ENCODE measurements around the gene DNASE1L1.

DNASE1L1 gene

GRCh38 chrX:154409222-154409871 is at the start of gene DNASE1L1:
DNASE1L1 (minus strand) TSS chrX:154409254; CDS start chrX:154405568, 3,686 bp downstream.
- no peak for TF ChIP-seq CTCF (IDR thresholded peaks at IDR 0.05)
- DNase-seq (ENCODE audit: low spot score): peak; percentile 96
- peak within 1 kb of the TSS; percentile 31 to 86 for H3K27ac ChIP-seq
- H3K4me3 ChIP-seq: peak within 1 kb of the TSS; percentile 69

DNA sequence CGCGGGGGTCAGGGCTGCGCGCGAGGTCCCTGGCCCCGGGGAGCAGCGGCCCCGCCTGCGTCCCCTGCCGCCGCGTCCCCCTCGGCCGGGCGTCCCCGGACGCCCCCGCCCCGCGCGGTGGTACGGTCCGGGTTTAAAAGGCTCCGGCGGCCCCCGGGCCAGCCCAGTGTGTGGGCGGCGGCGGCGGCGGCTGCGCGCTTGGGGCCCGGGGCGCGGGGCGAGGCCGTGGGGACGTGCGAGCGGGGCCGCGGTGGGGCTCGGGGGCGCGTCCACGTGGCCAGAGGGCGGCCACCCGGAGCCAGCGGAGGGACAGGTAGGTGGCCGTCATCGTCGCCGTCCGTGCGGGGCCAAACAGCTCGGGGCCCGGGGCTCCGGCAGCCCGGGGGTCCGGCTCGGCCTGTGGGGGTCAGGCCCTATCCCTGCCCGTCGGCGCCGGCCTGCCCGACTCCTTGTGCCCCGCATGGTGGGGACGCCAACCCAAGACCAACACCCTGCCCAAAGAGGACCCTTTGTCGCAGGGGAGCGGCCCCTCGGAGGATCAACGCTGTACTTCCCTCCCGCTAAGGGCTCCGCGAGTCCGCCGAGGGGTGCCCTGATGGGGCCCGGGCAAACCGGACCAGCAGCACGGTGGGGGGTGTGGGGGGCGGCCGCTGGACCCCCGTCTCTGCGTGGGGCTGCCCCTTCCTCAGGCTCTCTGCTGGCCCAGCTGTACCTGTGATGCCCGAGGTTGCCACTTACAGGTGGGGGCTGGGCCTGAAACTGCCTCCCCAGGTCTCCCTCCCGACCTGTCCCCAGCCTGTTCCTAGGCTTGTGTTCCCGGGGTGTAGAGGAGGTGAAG is 49.3 kb upstream of the DNASE1L1 start, which contains the start of gene PLXNA3:
Gene PLXNA3, plus strand, starts transcription at position 166 of the 838 bp plus-strand sequence. CDS start 1,903 bp downstream, outside the sequence.
- no peak for DNase-seq (ENCODE audit: low spot score)
- H3K27ac ChIP-seq: peak within 1 kb of the TSS; percentile 13 to 86
- H3K4me3 ChIP-seq: peak within 1 kb of the TSS; percentile 81
- TF ChIP-seq CTCF (IDR thresholded peaks at IDR 0.05): no peak

DNA sequence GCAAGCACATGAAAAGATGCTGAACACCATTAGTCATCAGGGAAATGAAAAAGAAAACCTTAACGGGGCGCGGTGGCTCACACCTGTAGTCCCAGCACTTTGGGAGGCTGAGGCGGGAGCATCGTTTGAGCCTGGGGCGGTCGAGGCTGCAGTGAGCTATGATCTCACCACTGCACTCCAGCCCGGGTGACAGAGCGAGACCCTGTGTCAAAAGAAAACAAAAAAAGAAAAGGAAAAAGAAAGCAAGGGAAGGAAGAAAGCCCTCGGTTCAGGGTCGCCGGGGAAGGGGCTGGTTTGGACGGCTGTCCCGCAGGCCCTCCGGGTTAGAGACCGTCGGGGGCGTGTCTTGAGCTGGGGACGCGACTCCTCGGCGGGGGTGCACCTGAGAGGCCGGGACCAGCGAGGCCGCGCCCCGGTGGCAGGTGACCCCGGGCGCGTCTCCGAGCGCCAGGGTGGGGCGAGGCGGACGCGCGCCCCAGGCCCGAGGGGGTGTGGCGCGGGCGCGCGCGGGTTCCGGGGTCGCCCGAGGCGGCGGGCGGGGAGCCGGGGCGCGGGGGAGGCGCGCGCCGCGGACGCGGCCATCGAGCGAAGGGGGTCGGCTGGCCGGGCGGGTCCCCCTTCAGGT is 48.5 kb upstream of the DNASE1L1 start:
- TF ChIP-seq CTCF (IDR thresholded peaks at IDR 0.05): no peak
- Histone ChIP-seq H3K27ac (peak overlapping the region; percentile 13 to 86), H3K4me3 (peak overlapping the region; percentile 81)
- DNase-seq (ENCODE audit: low spot score): no peak

DNA sequence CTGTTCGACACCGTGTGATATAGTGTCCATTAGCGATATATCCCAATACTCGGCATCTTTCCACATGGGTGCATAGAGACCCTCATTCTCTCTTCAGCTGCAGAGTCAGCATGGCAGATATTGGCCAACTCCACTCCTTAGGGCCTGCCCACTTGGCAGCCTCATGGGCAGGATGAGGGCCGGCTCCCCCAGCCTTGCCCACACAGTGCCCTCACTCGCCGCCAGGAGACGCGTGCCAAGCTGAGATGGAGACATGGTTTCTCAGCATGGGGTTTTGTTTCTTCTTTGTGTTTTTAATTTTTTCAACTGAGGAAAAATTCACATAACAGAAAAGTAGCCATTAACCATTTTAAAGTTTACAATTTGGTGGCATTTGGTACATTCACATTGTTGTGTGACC is 43.8 kb upstream of the DNASE1L1 start:
- Histone ChIP-seq H3K4me3 (no peak overlapping the region), H3K27ac (no peak overlapping the region)
- DNase-seq (ENCODE audit: low spot score): no peak
- no peak for TF ChIP-seq CTCF (IDR thresholded peaks at IDR 0.05)

DNA sequence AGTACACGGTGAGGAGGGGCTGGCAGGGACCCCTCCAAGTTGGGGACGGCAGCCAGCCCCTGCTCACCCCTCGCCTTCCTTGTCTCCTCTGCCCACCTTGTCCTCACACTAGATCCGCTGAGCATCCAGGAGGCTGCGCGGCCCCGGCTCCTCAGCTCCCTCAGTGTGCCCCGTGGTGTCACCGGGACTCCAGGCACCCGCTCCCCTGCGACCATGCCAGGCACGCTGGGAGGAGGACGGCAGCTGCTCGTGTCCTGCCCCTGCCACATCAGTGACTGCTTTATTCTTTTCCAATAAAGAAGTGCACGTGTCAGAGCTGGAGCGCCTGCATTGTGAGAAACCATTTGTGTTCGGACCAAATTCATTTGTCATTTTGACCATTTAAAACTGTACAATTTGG is 41.3 kb upstream of the DNASE1L1 start:
- no peak overlapping the region for H3K27ac ChIP-seq
- H3K4me3 ChIP-seq: no peak overlapping the region
- TF ChIP-seq CTCF (IDR thresholded peaks at IDR 0.05): no peak
- no peak for DNase-seq (ENCODE audit: low spot score)

GRCh38 chrX:154449618-154450017 is 40.6 kb upstream of the DNASE1L1 start:
- Histone ChIP-seq H3K4me3 (no peak overlapping the region), H3K27ac (no peak overlapping the region)
- no peak for DNase-seq (ENCODE audit: low spot score)
- TF ChIP-seq CTCF (IDR thresholded peaks at IDR 0.05): no peak

Measured in coronary artery (tissue), 2 donors.